Panc1 (cell line): ENCODE data around the gene SGMS1. TPM values are rescaled to one million over a fixed set of nuclear protein-coding genes. Genes with fewer than 3 reads are reported as not detected.

ENCODE experiments used
- ATAC-seq: fragments of 200-7000 bp; cut with Tn5 transposase; 2 replicates; pipeline ENCODE4 v1.9.1; 2020; ENCODE audit warnings: mild to moderate bottlenecking, moderate library complexity
- BruUV-seq: library from RNA; stranded (reverse); fragments of 400-500 nt; replicated peaks from 2 replicates; lab custom pipeline; 2021; lab: Mats Ljungman, UMichigan
- CTCF ChIA-PET: fragments of 300-600 bp; sonication (Branson Sonifier 250); formaldehyde crosslinking; loops from one replicate; lab custom pipeline; 2022; ENCODE audit warnings: antibody characterized with exemption; lab: Charles Lee
- POLR2A ChIA-PET: fragments of 300-600 bp; sonication (Branson Sonifier 250); formaldehyde crosslinking; loops from one replicate; lab custom pipeline; 2022; ENCODE audit warnings: antibody characterized with exemption; lab: Charles Lee
- DNase-seq: peaks from one replicate; pipeline ENCODE4 v3.0.0-alpha.2; 2010; ENCODE audit warnings: low read depth, low spot score
- H3K27ac ChIP-seq: 2 replicates; pipeline ENCODE4 v1.5.1; 2011; ENCODE audit warnings: mild to moderate bottlenecking, low read length, inconsistent platforms
- H3K27me3 ChIP-seq: fragments of 200-500 bp; sonication (Bioruptor generic); 2 replicates; pipeline ENCODE4 v1.6.0; 2014; ENCODE audit warnings: low read length, inconsistent platforms; ENCODE audit not compliant: control insufficient read depth, insufficient read depth
- H3K36me3 ChIP-seq: fragments of 200-500 bp; sonication (Bioruptor generic); 2 replicates; pipeline ENCODE4 v1.5.1; 2014; ENCODE audit warnings: inconsistent platforms, mild to moderate bottlenecking, low read length, moderate library complexity; ENCODE audit not compliant: control insufficient read depth, insufficient read depth
- H3K4me1 ChIP-seq: 2 replicates; pipeline ENCODE4 v1.5.1; 2011; ENCODE audit warnings: inconsistent platforms, mild to moderate bottlenecking, low read length, moderate library complexity; ENCODE audit not compliant: control insufficient read depth, insufficient read depth
- H3K4me3 ChIP-seq, 2 experiments: 2 replicates each; pipeline ENCODE4 v1.5.1; 2011 to 2012; ENCODE audit warnings: low read depth in 2 of 2, low read length in 2 of 2, mild to moderate bottlenecking in 2 of 2, inconsistent platforms in 1 of 2, moderate library complexity in 1 of 2
- H3K9me3 ChIP-seq: fragments of 200-500 bp; sonication (Bioruptor generic); 2 replicates; pipeline ENCODE4 v1.5.1; 2014; ENCODE audit warnings: low read depth, mild to moderate bottlenecking, inconsistent platforms, low read length, moderate library complexity; ENCODE audit not compliant: control insufficient read depth, insufficient read depth
- POLR2AphosphoS5 ChIP-seq: IDR thresholded peaks from 2 replicates; pipeline ENCODE4 v1.6.1; 2012; ENCODE audit warnings: mild to moderate bottlenecking, low read depth, low read length, moderate library complexity
- SIN3A ChIP-seq: IDR thresholded peaks from 2 replicates; pipeline ENCODE4 v1.6.1; 2012; ENCODE audit warnings: low read depth, mild to moderate bottlenecking, low read length, moderate library complexity, borderline replicate concordance; ENCODE audit not compliant: insufficient read depth
- TCF7L2 ChIP-seq: IDR thresholded peaks from 2 replicates; pipeline ENCODE4 v1.6.1; 2011; ENCODE audit warnings: mild to moderate bottlenecking, low read depth, low read length, inconsistent platforms
- in situ Hi-C: cut with HindIII; loops from 2 replicates; pipeline ENCODE4 v1.10.0; 2016; ENCODE audit warnings: low sequenced_read_pairs, low pct_unique_long_range_greater_than_20kb
- intact Hi-C: fragments of 100-400 bp; cut with micrococcal nuclease; formaldehyde crosslinking; loops from one replicate; pipeline ENCODE4 v1.10.0; 2022; ENCODE audit not compliant: unreplicated experiment
- total RNA-seq: library from RNA; stranded (reverse); gene quantifications from one replicate; pipeline ENCODE4 v1.2.1, GENCODE V29; 2021; ENCODE audit not compliant: unreplicated experiment
- TF ChIP-seq, protein P1 (sequence below): fragments of 450-650 bp; IDR thresholded peaks from 2 replicates; pipeline ENCODE4 v1.5.1; 2017; ENCODE audit warnings: mild to moderate bottlenecking
- TF ChIP-seq, protein P2 (sequence below), 2 experiments: IDR thresholded peaks; 2 replicates each; pipeline ENCODE4 v1.6.1; 2011 to 2012; ENCODE audit warnings: low read depth in 2 of 2, control low read depth in 1 of 2, low read length in 1 of 2, mild to moderate bottlenecking in 1 of 2, moderate library complexity in 1 of 2; ENCODE audit not compliant: insufficient read depth in 1 of 2

SGMS1 gene
- total RNA-seq, 1 experiment from 2014 or later = 22.0 TPM

DNA sequence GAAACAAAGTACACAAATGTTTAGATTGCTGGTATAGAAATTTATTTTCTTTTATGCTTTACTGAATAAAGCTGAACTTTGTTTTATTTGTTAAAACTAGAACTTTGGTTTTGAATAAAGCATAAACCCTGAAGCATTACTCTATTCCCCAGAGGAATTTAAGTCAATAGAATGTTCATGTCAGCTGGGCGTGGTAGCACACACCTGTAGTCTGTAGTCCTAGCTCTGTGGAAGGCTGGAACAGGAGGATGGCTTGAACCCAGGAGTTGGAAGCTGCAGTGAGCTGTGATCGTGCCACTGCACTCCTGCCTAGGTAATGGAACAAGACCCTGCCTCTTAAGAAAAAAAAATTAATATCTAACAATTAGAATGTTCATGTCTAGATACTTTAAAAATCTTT is 233.5 kb downstream of the SGMS1 start:
- ChIA-PET CTCF (no interaction called here), POLR2A (no interaction called here)
- BruUV-seq = no TSS peak
- in situ Hi-C loops (no loop called here), intact Hi-C loops (no loop called here)
- H3K9me3 ChIP-seq = no peaks in the 10 kb centered on the region
- DNase-seq = no peak
- no peak for ATAC-seq
- H3K4me1 ChIP-seq = no peaks in the 10 kb centered on the region
- H3K4me3 ChIP-seq = no peak overlapping the region
- no peak overlapping the region for H3K27ac ChIP-seq
- TF ChIP-seq POLR2AphosphoS5 (no peak), SIN3A (no peak), TCF7L2 (no peak)
- TF ChIP-seq, protein P1, sequence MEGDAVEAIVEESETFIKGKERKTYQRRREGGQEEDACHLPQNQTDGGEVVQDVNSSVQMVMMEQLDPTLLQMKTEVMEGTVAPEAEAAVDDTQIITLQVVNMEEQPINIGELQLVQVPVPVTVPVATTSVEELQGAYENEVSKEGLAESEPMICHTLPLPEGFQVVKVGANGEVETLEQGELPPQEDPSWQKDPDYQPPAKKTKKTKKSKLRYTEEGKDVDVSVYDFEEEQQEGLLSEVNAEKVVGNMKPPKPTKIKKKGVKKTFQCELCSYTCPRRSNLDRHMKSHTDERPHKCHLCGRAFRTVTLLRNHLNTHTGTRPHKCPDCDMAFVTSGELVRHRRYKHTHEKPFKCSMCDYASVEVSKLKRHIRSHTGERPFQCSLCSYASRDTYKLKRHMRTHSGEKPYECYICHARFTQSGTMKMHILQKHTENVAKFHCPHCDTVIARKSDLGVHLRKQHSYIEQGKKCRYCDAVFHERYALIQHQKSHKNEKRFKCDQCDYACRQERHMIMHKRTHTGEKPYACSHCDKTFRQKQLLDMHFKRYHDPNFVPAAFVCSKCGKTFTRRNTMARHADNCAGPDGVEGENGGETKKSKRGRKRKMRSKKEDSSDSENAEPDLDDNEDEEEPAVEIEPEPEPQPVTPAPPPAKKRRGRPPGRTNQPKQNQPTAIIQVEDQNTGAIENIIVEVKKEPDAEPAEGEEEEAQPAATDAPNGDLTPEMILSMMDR = no peak
- TF ChIP-seq, protein P2, sequence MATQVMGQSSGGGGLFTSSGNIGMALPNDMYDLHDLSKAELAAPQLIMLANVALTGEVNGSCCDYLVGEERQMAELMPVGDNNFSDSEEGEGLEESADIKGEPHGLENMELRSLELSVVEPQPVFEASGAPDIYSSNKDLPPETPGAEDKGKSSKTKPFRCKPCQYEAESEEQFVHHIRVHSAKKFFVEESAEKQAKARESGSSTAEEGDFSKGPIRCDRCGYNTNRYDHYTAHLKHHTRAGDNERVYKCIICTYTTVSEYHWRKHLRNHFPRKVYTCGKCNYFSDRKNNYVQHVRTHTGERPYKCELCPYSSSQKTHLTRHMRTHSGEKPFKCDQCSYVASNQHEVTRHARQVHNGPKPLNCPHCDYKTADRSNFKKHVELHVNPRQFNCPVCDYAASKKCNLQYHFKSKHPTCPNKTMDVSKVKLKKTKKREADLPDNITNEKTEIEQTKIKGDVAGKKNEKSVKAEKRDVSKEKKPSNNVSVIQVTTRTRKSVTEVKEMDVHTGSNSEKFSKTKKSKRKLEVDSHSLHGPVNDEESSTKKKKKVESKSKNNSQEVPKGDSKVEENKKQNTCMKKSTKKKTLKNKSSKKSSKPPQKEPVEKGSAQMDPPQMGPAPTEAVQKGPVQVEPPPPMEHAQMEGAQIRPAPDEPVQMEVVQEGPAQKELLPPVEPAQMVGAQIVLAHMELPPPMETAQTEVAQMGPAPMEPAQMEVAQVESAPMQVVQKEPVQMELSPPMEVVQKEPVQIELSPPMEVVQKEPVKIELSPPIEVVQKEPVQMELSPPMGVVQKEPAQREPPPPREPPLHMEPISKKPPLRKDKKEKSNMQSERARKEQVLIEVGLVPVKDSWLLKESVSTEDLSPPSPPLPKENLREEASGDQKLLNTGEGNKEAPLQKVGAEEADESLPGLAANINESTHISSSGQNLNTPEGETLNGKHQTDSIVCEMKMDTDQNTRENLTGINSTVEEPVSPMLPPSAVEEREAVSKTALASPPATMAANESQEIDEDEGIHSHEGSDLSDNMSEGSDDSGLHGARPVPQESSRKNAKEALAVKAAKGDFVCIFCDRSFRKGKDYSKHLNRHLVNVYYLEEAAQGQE (IDR thresholded peaks at IDR 0.05; ENCODE audit: insufficient read depth in 1 of 2, low read depth in 2 of 2, low read length in 1 of 2) = no peak
- H3K36me3 ChIP-seq = no peaks in the 10 kb centered on the region
- H3K27me3 ChIP-seq = no peaks in the 10 kb centered on the region

DNA sequence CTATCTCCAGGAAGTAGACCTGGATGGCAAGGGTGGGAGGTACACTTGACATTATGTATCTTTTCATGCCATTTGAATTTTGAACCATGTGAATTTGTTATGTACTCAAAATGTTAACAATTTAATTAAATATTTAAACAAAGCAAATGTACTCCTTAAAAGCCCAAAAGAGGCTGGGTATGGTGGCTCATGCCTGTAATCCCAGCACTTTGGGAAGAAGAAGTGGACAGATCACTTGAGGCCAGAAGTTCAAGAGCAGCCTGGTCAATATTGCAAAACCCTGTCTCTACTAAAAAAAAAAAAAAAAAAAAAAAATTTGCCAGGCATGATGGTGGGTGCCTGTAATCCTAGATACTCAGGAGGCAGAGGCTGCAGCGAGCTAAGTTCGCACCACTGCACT is 235.6 kb downstream of the SGMS1 start:
- TF ChIP-seq, protein P2 (IDR thresholded peaks at IDR 0.05; ENCODE audit: insufficient read depth in 1 of 2, low read depth in 2 of 2, low read length in 1 of 2) = no peak
- no peak overlapping the region for H3K4me3 ChIP-seq
- H3K9me3 ChIP-seq = no peaks in the 10 kb centered on the region
- H3K4me1 ChIP-seq = no peaks in the 10 kb centered on the region
- no peak overlapping the region for H3K27ac ChIP-seq
- no TSS peak for BruUV-seq
- in situ Hi-C loops (no loop called here), intact Hi-C loops (no loop called here)
- no peaks in the 10 kb centered on the region for H3K27me3 ChIP-seq
- H3K36me3 ChIP-seq = no peaks in the 10 kb centered on the region
- ChIA-PET POLR2A (no interaction called here), CTCF (no interaction called here)
- ATAC-seq = no peak
- no peak for DNase-seq
